ENCODE data around the gene M6PR. TPM values are rescaled to one million over a fixed set of nuclear protein-coding genes. Genes with fewer than 3 reads are reported as not detected.

The M6PR gene
- total and polyA plus RNA-seq, 2 of the 8 experiments (the other 6 are each of a cell fraction or from before 2014, with no cell fraction given): 106 to 122 TPM

DNA sequence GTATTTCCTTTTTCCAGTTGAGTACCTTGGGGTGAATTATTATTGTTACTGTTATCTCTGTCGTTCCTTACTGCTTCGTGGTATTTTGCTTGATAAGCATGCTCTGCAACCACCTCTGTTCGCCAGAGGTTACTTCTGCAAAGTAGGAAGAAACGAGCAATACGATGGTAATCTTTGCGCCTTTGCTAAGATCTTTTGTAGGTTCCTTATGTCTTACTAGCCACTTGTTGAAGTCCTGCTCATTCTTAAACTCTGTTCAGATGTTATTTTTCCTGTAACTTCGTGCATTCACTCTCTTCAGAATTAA lies 729 bp upstream of the M6PR start:
- peak overlapping the region; percentile 62 for H2AFZ ChIP-seq (ENCODE audit: low read length)
- DNase-seq (ENCODE audit: low read depth in 1 of 2, low spot score in 2 of 2): no peak
- peak overlapping the region; percentile 61 to 93 (median 90) for H3K4me3 ChIP-seq (ENCODE audit: extremely low read depth in 1 of 4, insufficient read depth in 2 of 4, low read depth in 3 of 4, low read length in 4 of 4)
- TF ChIP-seq KDM1A (IDR thresholded peaks at IDR 0.05; ENCODE audit: borderline replicate concordance, low read length) (no peak), PHF8 (conservative IDR thresholded peaks at IDR 0.05; ENCODE audit: low read depth, low read length) (no peak; the same call in 1 of the 2 replicates), CBX5 (IDR thresholded peaks at IDR 0.05; ENCODE audit: low read depth, low read length) (no peak), CBX8 (IDR thresholded peaks at IDR 0.05; ENCODE audit: borderline replicate concordance, low read depth, low read length) (no peak), RFX5 (IDR thresholded peaks at IDR 0.05; ENCODE audit: borderline replicate concordance, low read depth, low read length) (no peak), SP4 (IDR thresholded peaks at IDR 0.05; ENCODE audit: low read length) (no peak), CTBP2 (IDR thresholded peaks at IDR 0.05; ENCODE audit: borderline replicate concordance, insufficient read depth, insufficient read length, low read length) (no peak), ZNF274 (IDR thresholded peaks at IDR 0.05; ENCODE audit: borderline replicate concordance, extremely low read depth, low read length) (no peak), BACH1 (IDR thresholded peaks at IDR 0.05; ENCODE audit: low read length) (no peak), CHD1 (IDR thresholded peaks at IDR 0.05; ENCODE audit: low read depth, low read length) (no peak), TAF7 (optimal IDR thresholded peaks at IDR 0.05; ENCODE audit: borderline replicate concordance, low read depth, low read length) (no peak)

More for the DNA sequence above, 729 bp upstream of the M6PR start:
- Histone ChIP-seq H2BK120ac (replicated peaks; ENCODE audit: low read depth, low read length) (no peak overlapping the region), H3K27me3 (replicated peaks in 1 of 4; ENCODE audit: control insufficient read depth in 3 of 4, extremely low read depth in 1 of 4, insufficient read depth in 3 of 4, low read length in 3 of 4) (no peaks in the 10 kb centered on the region), H2BK15ac (ENCODE audit: low read length) (no peak overlapping the region), H3K23ac (ENCODE audit: insufficient read length) (no peak overlapping the region), H4K20me1 (replicated peaks in 1 of 2; ENCODE audit: control insufficient read depth in 1 of 2, insufficient read depth in 2 of 2, low read length in 2 of 2) (peaks cover 2 to 6% of the 10 kb centered on the region in 2 experiments), H2BK5ac (ENCODE audit: low read depth, low read length) (peak overlapping the region; percentile 89; the same call in 1 of the 2 replicates), H4K5ac (ENCODE audit: insufficient read length, low read depth, low read length) (no peak overlapping the region), H3K14ac (ENCODE audit: insufficient read length) (no peak overlapping the region), H2BK12ac (ENCODE audit: low read depth, low read length) (no peak overlapping the region), H3K79me2 (ENCODE audit: control insufficient read depth in 1 of 2, insufficient read depth in 2 of 2, low read length in 2 of 2) (peaks cover 5 to 50% of the 10 kb centered on the region in 2 experiments), H3K4me2 (ENCODE audit: insufficient read depth in 1 of 2, low read depth in 2 of 2, low read length in 2 of 2) (peak overlapping the region; percentile 83 to 88), H4K8ac (ENCODE audit: extremely low read depth, insufficient read depth, low read length) (no peak overlapping the region), H3K4me1 (replicated peaks in 1 of 4; ENCODE audit: control insufficient read depth in 3 of 4, insufficient read depth in 4 of 4, low read length in 3 of 4) (no peaks in the 10 kb centered on the region; a peak in 1 of 7 replicates), H3K9me3 (ENCODE audit: insufficient read depth in 2 of 2, low read depth in 1 of 2, low read length in 1 of 2) (no peaks in the 10 kb centered on the region), H3K27ac (ENCODE audit: low read depth, low read length) (peak overlapping the region; percentile 97), H3K4ac (replicated peaks; ENCODE audit: insufficient read length, low read depth, low read length) (no peak overlapping the region), H3K23me2 (ENCODE audit: low read depth, low read length) (no peaks in the 10 kb centered on the region), H3K36me3 (ENCODE audit: control insufficient read depth in 2 of 4, insufficient read depth in 4 of 4, low read length in 3 of 4) (peaks cover 4 to 7% (median 5%) of the 10 kb centered on the region in 4 experiments; a peak in 6 of 8 replicates), H3K18ac (ENCODE audit: extremely low read depth, low read length) (no peak overlapping the region; the same call in 1 of the 2 replicates), H4K91ac (replicated peaks; ENCODE audit: insufficient read length, low read length) (no peak overlapping the region), H2BK20ac (ENCODE audit: low read length) (no peak overlapping the region), H3K79me1 (ENCODE audit: low read depth, low read length) (peaks cover 12% of the 10 kb centered on the region), H3K56ac (replicated peaks; ENCODE audit: insufficient read length, low read depth, low read length) (peak overlapping the region; percentile 8), H3K9ac (replicated peaks in 1 of 4; ENCODE audit: extremely low read depth in 1 of 4, low read depth in 3 of 4, low read length in 3 of 4) (peak overlapping the region in 3 of 4 experiments; percentile 68 to 96 (median 94); a peak in 6 of 7 replicates), H2AK5ac (ENCODE audit: low read depth, low read length) (no peak overlapping the region)
- ChIA-PET CTCF (ENCODE audit: partially characterized antibody) (interaction anchor here (0.6 to 12.2 kb wide), 5 partner anchors 11 to 100 kb away, joined by 3 to 119 read pairs (median 4); no protein-coding TSS in a partner anchor), POLR2A (ENCODE audit: partially characterized antibody) (interaction anchor here (0.7 to 11.5 kb wide), 13 partner anchors 8 to 269 kb away, joined by 3 to 311 read pairs (median 4); partner anchors contain the start of gene PHC1)
- 3% methylated on average over 7 of the region's 7 CpGs; no CpG with 5 or more reads in 1 of the 2 experiments for WGBS, 2 experiments (ENCODE audit: extremely low coverage in 1 of 2, insufficient coverage in 1 of 2, insufficient read length in 1 of 2, insufficient replicate concordance in 2 of 2, low coverage in 1 of 2, low lambda C conversion rate in 2 of 2, missing lambda C conversion rate in 1 of 2)
- peak; percentile 68 for FAIRE-seq

Data from H1 (cell line).